HG03442 (cell line): ENCODE results near the gene CABLES1.
"Not testable (repeated sequence)": the region's sequence is repeated elsewhere in the genome, so short reads cannot be mapped to it uniquely, and the experiment has no call there.

ENCODE experiments used
- ATAC-seq: cut with Tn5 transposase; IDR thresholded peaks from one replicate; pipeline ENCODE4 v1.9.1; 2021; ENCODE audit warnings: mild to moderate bottlenecking, moderate library complexity; ENCODE audit not compliant: unreplicated experiment

The CABLES1 gene

DNA sequence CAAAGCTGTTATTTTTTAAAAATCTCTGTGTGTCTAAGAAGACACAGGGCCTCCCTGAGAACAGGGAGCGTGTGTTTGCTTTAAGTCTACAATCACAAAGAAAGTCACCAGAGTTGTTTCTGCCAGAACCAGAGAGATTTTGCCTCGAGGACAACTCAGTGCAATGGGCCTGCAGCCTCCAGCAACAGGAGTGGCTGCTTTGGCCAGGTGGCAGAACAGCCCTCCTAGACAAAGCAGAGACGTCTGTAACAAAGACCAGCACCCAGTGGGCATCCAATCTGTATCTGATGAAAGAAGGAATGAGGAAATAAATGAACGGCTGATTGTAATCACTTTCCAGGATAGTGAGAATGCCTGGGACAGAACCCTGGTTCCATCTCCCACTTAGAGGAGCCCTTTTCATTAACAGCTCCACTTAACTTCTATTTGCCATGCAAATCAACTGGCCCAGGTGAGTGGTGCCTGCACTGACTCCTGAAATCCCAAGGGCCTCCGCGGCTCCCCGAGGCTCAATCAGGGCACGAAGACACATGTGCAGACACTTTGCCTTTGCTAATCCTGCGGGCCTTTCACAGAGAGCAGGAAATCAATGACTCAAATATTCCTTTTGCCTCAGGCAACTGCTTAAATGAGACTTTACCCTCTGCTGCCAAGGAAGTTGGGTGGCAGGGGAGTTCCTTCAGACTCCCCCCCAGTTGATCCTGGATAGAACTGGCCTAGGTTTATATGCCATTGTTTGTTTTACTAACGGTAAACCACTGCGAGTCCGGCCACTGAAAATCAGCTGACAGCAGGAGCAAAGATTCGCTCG lies 146.5 kb downstream of the CABLES1 start:
- no peak for ATAC-seq

DNA sequence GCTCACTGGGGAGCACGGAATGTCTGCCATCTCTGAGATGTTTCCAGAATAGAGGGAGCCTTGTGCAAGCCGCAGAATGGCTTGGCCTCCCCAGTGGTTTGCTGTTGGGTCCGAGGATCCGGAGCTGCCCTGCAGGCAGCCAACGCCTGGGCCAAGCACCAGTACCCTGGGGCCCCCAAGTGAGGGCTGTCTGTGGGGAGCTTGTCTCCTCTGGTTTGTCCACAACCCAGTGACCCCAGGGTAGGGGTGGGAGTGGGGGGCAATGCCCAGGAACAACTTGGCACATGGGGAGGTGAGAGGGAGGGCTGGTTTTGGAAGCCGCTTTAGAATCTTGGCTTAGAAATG lies 147.1 kb downstream of the CABLES1 start:
- ATAC-seq = no peak

GRCh38 chr18:23283916-23284430 lies 148.7 kb downstream of the CABLES1 start:
- peak; percentile 92 for ATAC-seq

DNA sequence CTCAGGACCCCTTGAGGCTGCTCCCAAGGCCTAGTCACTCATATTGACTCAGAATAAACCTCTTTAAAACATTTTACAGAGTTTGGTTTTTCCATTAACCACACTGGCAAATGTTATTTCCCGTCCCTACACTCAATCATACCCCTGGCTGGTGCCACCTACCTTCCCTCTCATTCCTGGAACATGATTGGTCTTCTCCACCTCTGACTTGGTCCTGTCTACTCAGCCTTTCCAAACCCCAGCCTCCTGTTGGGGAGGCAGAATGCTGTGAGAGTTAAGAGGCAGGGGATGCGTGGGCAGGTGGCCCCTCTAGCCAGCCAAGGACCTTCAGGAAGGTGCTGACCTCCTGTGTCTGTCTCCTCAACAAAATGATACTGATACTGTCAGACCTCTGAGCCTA lies 149.3 kb downstream of the CABLES1 start:
- ATAC-seq = no peak

- ATAC-seq = not testable (repeated sequence)
Observed at GRCh38 chr18:23285581-23285980, 150.3 kb downstream of the CABLES1 start.

DNA sequence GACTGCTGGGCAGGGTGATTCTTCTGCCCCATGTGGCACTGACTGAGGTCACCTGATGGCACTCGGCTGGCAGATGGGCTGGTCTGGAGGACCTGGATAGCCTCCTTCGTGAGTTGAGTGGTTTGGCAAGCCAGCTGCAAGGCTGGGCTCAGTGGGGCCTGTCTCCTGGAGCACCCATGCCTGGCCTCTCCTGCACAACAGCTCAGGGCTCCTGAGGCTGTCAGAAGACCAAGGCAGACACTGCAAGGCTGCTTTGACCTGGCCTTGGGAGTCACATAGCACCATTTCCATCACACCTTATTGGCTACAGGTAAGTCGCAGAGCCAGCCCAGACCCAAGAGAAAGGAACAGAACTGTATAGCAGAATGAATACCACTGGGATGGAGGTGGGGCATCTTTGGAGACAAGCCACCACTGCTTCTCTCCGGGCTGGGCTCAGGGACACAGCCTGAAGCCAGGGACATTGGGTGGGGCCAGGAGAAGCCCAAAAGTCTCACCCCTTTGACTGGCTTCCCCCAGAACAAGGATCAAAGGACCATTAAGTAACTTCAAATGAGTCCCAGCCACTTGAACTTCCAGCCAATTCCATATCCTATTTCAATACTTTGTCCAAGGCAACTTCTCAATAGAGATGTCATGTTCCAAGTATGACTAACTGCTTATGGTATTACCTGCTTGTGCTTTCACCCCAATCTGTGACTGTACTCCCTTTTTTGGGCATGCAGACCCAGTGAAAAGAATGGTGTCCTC lies 156.3 kb downstream of the CABLES1 start:
- no peak for ATAC-seq

GRCh38 chr18:23300231-23300805 lies 165.0 kb downstream of the CABLES1 start:
- ATAC-seq = no peak

GRCh38 chr18:23301972-23302371 lies 166.7 kb downstream of the CABLES1 start:
- ATAC-seq = no peak

- ATAC-seq = no peak
Observed at GRCh38 chr18:23302511-23302850, 167.2 kb downstream of the CABLES1 start.

DNA sequence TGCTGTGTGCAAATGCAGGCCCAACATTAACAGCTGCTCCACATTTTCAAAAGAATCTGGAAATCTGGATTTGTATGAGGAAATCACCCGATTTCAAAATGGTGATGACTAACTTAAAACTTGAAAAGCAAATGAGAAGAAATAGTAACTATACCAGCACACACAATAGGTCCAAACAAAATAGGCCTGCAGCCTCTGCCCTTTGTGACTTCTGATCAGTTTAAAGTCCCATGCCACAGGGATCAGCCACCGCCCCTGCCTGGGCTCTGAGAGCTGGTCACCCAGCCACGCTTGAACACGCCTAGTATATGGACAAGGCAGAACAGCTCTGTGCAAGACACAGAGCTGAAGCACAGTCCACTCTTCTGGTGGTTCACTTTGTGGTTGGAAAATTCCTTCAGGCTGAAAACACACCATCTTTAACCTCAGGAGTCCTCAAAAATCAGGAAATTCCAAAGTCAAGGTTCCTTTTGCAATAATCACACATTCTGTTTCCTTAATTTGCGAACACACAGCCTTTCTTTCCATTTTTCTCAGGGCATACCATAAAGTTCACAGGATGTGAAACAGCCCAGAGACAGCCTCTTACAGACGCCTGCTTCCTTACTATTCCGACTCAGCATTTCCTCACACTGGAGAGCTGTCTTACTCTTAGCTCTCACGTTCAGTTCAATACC lies 167.7 kb downstream of the CABLES1 start:
- ATAC-seq = no peak

DNA sequence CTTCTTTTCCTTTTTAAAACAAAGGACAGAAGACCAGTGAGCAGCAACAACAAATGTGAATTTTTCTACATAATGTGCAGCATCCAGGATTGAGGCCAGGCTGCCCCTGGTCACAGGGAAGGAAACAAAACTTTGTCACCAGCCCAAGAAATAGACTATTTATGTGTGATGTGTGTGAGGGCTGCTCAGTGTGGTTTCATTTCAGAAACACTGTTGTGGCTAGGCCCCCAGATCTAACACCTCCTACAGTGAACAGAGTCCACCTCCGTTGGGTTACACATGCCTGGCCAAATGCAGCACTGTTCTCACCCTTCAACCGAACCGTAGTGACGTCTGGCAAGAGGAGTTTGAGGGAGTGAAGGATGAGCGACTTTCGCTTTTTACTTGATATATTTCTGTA lies 171.5 kb downstream of the CABLES1 start:
- ATAC-seq = peak; percentile 84

GRCh38 chr18:23307567-23308295 lies 172.4 kb downstream of the CABLES1 start:
- ATAC-seq = peak; percentile 47
